Hepatocyte (in vitro differentiated cells): Measurements from ENCODE around the gene ICAM4. TPM values are rescaled to one million over a fixed set of nuclear protein-coding genes. Genes with fewer than 3 reads are reported as not detected.

Experiments
- DNase-seq: peaks from one replicate; pipeline ENCODE4 v3.0.0-alpha.2; 2016; ENCODE audit warnings: low spot score
- H2AFZ ChIP-seq: fragments of 200-600 bp; sonication (generic); 2 replicates; pipeline ENCODE4 v1.6.0; 2016; ENCODE audit warnings: antibody characterized with exemption, mild to moderate bottlenecking
- H3K27ac ChIP-seq: fragments of 200-600 bp; sonication (generic); 2 replicates; pipeline ENCODE4 v1.5.1; 2016; ENCODE audit warnings: mild to moderate bottlenecking
- H3K27me3 ChIP-seq: fragments of 200-600 bp; sonication (generic); 2 replicates; pipeline ENCODE4 v1.6.1; 2016
- H3K36me3 ChIP-seq: fragments of 200-600 bp; sonication (generic); replicated peaks from 2 replicates; pipeline ENCODE4 v1.5.1; 2016; ENCODE audit warnings: low read depth; ENCODE audit not compliant: insufficient read depth
- H3K4me1 ChIP-seq: fragments of 200-600 bp; sonication (generic); 2 replicates; pipeline ENCODE4 v1.5.1; 2016; ENCODE audit warnings: mild to moderate bottlenecking, moderate library complexity; ENCODE audit not compliant: insufficient read depth
- H3K4me2 ChIP-seq: fragments of 200-600 bp; sonication (generic); 2 replicates; pipeline ENCODE4 v1.6.0; 2016
- H3K4me3 ChIP-seq: fragments of 200-600 bp; sonication (generic); 2 replicates; pipeline ENCODE4 v1.5.1; 2016; ENCODE audit warnings: mild to moderate bottlenecking
- H3K79me2 ChIP-seq: fragments of 200-600 bp; sonication (generic); 2 replicates; pipeline ENCODE4 v1.6.0; 2017; ENCODE audit warnings: mild to moderate bottlenecking
- H3K9me2 ChIP-seq: fragments of 200-600 bp; sonication (generic); replicated peaks from 2 replicates; pipeline ENCODE4 v1.6.0; 2017; ENCODE audit warnings: mild to moderate bottlenecking; ENCODE audit not compliant: insufficient read depth
- H3K9me3 ChIP-seq: fragments of 200-600 bp; sonication (generic); 2 replicates; pipeline ENCODE4 v1.5.1; 2016; ENCODE audit warnings: low read depth, mild to moderate bottlenecking
- H4K20me1 ChIP-seq: fragments of 200-600 bp; sonication (generic); 2 replicates; pipeline ENCODE4 v1.6.0; 2016; ENCODE audit warnings: mild to moderate bottlenecking; ENCODE audit not compliant: insufficient read depth, poor library complexity, severe bottlenecking
- EZH2 ChIP-seq: fragments of 200-600 bp; sonication (generic); IDR thresholded peaks from 2 replicates; pipeline ENCODE4 v1.6.1; 2016; ENCODE audit warnings: antibody characterized with exemption, mild to moderate bottlenecking, borderline replicate concordance
- EZH2phosphoT487 ChIP-seq: fragments of 200-600 bp; sonication (generic); IDR thresholded peaks from one replicate; pipeline ENCODE4 v1.6.1; 2018; ENCODE audit warnings: antibody characterized with exemption, mild to moderate bottlenecking, low read depth, moderate library complexity; ENCODE audit not compliant: unreplicated experiment, severe bottlenecking
- WGBS: methylation state at CpG from one replicate; pipeline ENCODE4 v1.1.6; 2016; ENCODE audit warnings: low lambda C conversion rate; ENCODE audit errors: missing lambda C conversion rate; 5-methylcytosine and 5-hydroxymethylcytosine counted together
- polyA plus RNA-seq: library from polyadenylated mRNA; unstranded; fragments of >200 nt; fragmentation: Nextera tagmentation; extraction: Ambion mirVana; gene quantifications from 2 replicates; pipeline ENCODE4 v1.2.1, GENCODE V29; 2016
- total RNA-seq: library from RNA; depleted of rRNA; stranded (reverse); fragments of >200 nt; gene quantifications from 2 replicates; pipeline ENCODE4 v1.2.3, GENCODE V29; 2014
- TF ChIP-seq, protein P1 (sequence below): fragments of 200-600 bp; sonication (generic); IDR thresholded peaks from 2 replicates; pipeline ENCODE4 v1.5.1; 2016; ENCODE audit warnings: antibody characterized with exemption, mild to moderate bottlenecking; ENCODE audit not compliant: poor library complexity

The ICAM4 gene
- total and polyA plus RNA-seq, 2 experiments from 2014 or later = 1.6 to 4.5 TPM

DNA sequence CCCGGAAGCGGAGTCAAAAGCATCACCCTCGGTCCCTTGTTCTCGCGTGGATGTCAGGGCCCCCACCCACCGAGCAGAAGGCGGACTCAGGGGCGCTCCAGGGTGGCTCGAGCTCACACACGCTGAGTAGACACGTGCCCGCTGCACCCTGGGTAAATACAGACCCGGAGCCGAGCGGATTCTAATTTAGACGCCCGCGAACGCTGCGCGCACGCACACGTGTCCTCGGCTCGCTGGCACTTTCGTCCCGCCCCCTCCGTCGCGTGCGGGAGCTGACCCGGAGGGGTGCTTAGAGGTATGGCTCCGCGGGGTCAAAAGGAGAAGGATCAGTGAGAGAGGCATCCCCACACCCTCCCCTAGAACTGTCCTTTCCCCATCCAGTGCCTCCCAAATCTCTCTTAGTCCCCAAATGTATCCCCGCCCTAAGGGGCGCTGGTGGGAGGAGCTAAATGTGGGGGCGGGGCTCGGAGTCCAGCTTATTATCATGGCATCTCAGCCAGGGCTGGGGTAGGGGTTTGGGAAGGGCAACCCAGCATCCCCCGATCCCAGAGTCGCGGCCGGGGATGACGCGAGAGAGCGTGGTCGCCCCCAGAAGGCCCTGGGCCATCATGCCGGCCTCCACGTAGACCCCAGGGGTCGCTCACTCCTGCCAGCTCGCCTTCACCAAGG is 2.5 kb downstream of the ICAM4 start:
- peak overlapping the region; percentile 80 for H3K4me2 ChIP-seq
- H2AFZ ChIP-seq = peak overlapping the region; percentile 83
- TF ChIP-seq EZH2phosphoT487 = peak; percentile 54
- no peak for TF ChIP-seq EZH2
- TF ChIP-seq, protein P1, sequence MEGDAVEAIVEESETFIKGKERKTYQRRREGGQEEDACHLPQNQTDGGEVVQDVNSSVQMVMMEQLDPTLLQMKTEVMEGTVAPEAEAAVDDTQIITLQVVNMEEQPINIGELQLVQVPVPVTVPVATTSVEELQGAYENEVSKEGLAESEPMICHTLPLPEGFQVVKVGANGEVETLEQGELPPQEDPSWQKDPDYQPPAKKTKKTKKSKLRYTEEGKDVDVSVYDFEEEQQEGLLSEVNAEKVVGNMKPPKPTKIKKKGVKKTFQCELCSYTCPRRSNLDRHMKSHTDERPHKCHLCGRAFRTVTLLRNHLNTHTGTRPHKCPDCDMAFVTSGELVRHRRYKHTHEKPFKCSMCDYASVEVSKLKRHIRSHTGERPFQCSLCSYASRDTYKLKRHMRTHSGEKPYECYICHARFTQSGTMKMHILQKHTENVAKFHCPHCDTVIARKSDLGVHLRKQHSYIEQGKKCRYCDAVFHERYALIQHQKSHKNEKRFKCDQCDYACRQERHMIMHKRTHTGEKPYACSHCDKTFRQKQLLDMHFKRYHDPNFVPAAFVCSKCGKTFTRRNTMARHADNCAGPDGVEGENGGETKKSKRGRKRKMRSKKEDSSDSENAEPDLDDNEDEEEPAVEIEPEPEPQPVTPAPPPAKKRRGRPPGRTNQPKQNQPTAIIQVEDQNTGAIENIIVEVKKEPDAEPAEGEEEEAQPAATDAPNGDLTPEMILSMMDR = no peak
- no peaks in the 10 kb centered on the region for H3K9me3 ChIP-seq
- no peaks in the 10 kb centered on the region for H3K79me2 ChIP-seq
- H3K27me3 ChIP-seq = peaks cover 76% of the 10 kb centered on the region
- H3K36me3 ChIP-seq = no peaks in the 10 kb centered on the region
- no peaks in the 10 kb centered on the region for H3K9me2 ChIP-seq
- H3K4me1 ChIP-seq = peaks cover 39% of the 10 kb centered on the region
- 2% methylated on average over 44 of the region's 50 CpGs for WGBS
- H3K27ac ChIP-seq = no peak overlapping the region
- DNase-seq = peak; percentile 68
- no peaks in the 10 kb centered on the region for H4K20me1 ChIP-seq
- H3K4me3 ChIP-seq = peak overlapping the region; percentile 52

DNA sequence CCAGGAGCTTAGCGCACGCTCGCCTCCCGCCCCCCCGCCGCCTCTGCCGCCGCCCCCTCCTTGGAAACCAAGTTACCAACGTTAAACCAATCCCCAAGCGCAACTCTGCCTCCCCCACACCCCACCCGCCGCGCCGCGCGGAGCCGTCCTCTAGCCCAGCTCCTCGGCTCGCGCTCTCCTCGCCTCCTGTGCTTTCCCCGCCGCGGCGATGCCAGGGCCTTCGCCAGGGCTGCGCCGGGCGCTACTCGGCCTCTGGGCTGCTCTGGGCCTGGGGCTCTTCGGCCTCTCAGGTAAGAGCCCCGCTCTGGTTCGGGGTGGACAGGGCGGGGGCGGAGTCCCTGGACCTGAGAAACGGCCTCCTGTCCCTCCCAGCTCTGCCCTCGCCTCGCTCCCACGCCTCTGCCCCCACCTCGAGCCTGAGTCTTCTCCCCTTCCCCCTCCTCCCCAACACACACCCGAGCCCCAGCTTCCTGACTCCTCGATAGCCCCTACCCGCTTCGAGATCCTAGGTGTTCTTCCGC is 3.1 kb downstream of the ICAM4 start, which contains the start of gene ICAM5:
ICAM5 (plus strand) TSS at position 117 of the 521 bp plus-strand sequence; CDS start at position 209, 92 bp downstream.
- no peaks in the 10 kb centered on the region for H3K9me3 ChIP-seq
- peak within 1 kb of the TSS; percentile 80 for H3K4me2 ChIP-seq
- no peak within 1 kb of the TSS for H3K27ac ChIP-seq
- H3K9me2 ChIP-seq = no peaks in the 10 kb centered on the region
- peak within 1 kb of the TSS; percentile 52 for H3K4me3 ChIP-seq
- no peaks in the 10 kb centered on the region for H3K79me2 ChIP-seq
- peak within 1 kb of the TSS; percentile 83 for H2AFZ ChIP-seq
- no peaks in the 10 kb centered on the region for H3K36me3 ChIP-seq
- H4K20me1 ChIP-seq = no peaks in the 10 kb centered on the region
- H3K27me3 ChIP-seq = peaks cover 82% of the 10 kb centered on the region
- TF ChIP-seq EZH2 (peak; percentile 1), EZH2phosphoT487 (no peak)
- H3K4me1 ChIP-seq = peaks cover 39% of the 10 kb centered on the region
- WGBS = 7% methylated on average over 25 of the region's 45 CpGs
- no peak for DNase-seq

DNA sequence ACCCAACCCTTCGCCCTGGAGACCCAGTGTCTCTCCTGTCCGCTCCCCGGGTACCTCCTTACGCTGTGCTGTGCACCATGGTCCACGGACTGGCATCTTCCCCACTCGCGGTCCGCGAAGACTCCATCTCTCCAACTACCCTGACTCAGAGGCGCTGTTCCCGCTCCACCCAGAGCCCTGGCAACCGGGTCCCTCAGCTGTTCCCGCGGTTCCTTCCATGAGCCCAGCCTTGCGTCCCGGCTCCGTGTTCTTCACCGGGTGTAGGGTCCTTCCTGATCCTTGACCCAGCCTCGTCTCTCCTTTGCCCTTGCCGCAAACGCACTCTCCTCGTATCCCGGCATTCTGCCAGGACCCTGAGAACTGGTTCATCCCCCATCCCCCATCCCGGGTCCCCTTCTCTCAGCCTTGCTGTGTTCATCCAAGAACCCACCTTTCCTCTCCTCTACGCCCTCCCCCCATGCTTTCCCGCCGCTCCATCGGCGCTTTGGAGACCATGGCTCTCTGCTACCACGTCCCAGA is 3.7 kb downstream of the ICAM4 start:
- Histone ChIP-seq H3K27me3 (peaks cover 87% of the 10 kb centered on the region), H3K4me1 (peaks cover 40% of the 10 kb centered on the region), H3K27ac (no peak overlapping the region), H4K20me1 (no peaks in the 10 kb centered on the region), H3K79me2 (no peaks in the 10 kb centered on the region), H3K9me2 (no peaks in the 10 kb centered on the region), H3K9me3 (no peaks in the 10 kb centered on the region), H3K4me2 (peak overlapping the region; percentile 80), H3K4me3 (no peak overlapping the region), H2AFZ (no peak overlapping the region), H3K36me3 (no peaks in the 10 kb centered on the region)
- peak; percentile 42 for TF ChIP-seq EZH2
- TF ChIP-seq, protein P1 = no peak
- 4% methylated on average over 30 of the region's 30 CpGs for WGBS
- DNase-seq = no peak

DNA sequence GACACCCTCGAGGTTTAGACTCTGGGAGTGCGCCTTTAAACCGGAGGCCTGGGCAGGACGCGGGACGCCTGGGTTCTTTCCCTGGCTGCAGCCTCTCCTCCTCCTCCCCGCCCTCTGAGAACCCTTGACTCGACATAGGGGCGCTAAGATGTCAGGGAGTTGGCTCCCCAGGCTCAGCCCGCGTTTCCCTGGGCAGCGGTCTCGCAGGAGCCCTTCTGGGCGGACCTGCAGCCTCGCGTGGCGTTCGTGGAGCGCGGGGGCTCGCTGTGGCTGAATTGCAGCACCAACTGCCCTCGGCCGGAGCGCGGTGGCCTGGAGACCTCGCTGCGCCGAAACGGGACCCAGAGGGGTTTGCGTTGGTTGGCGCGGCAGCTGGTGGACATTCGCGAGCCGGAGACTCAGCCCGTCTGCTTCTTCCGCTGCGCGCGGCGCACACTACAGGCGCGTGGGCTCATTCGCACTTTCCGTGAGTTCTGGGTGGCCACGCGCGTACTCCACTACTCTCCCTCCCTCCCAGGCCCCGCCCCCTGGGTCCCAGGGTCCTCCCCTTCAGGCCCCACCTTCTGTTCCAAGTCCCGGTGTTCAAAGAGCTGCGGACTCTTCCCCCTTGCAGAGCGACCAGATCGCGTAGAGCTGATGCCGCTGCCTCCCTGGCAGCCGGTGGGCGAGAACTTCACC is 4.3 kb downstream of the ICAM4 start:
- peak; percentile 58 for DNase-seq
- WGBS = 5% methylated on average over 47 of the region's 57 CpGs

More for the DNA sequence above, 4.3 kb downstream of the ICAM4 start:
- H3K9me3 ChIP-seq = no peaks in the 10 kb centered on the region
- peak overlapping the region; percentile 41 for H2AFZ ChIP-seq
- peaks cover 93% of the 10 kb centered on the region for H3K27me3 ChIP-seq
- H3K79me2 ChIP-seq = no peaks in the 10 kb centered on the region
- no peak overlapping the region for H3K4me3 ChIP-seq
- TF ChIP-seq EZH2 = peak; percentile 21
- TF ChIP-seq EZH2phosphoT487 = no peak
- H4K20me1 ChIP-seq = no peaks in the 10 kb centered on the region
- H3K36me3 ChIP-seq = no peaks in the 10 kb centered on the region
- H3K27ac ChIP-seq = no peak overlapping the region
- peak overlapping the region; percentile 80 for H3K4me2 ChIP-seq
- peaks cover 46% of the 10 kb centered on the region for H3K4me1 ChIP-seq
- H3K9me2 ChIP-seq = no peaks in the 10 kb centered on the region
